Keratinocyte (primary cell): ENCODE measurements around the gene DCLK1. TPM values are rescaled to one million over a fixed set of nuclear protein-coding genes. Genes with fewer than 3 reads are reported as not detected.

ENCODE experiments used
- DNase-seq: peaks from one replicate; pipeline ENCODE4 v3.0.0-alpha.2; 2011; ENCODE audit warnings: low read depth, missing footprints, low spot score
- FAIRE-seq: peaks from 2 replicates; lab custom pipeline; 2011; peaks lifted over from hg19 to GRCh38; lab: Jason Lieb, UNC
- H2AFZ ChIP-seq: 2 replicates; pipeline ENCODE4 v1.6.0; 2012; ENCODE audit warnings: low read length, control low read depth, inconsistent platforms; ENCODE audit not compliant: control insufficient read depth
- H3K27ac ChIP-seq: 2 replicates; pipeline ENCODE4 v1.5.1; 2011; ENCODE audit warnings: low read length; ENCODE audit not compliant: control insufficient read depth, insufficient read depth
- H3K27me3 ChIP-seq: 3 replicates; pipeline ENCODE4 v1.6.0; 2011; ENCODE audit warnings: low read length; ENCODE audit not compliant: control insufficient read depth, insufficient read depth; ENCODE audit errors: extremely low read depth
- H3K36me3 ChIP-seq, 2 experiments: 2 replicates in 1 of 2; 3 replicates in 1 of 2; pipeline ENCODE4 v1.5.1; 2011; ENCODE audit warnings: low read length in 2 of 2, mild to moderate bottlenecking in 1 of 2; ENCODE audit not compliant: control insufficient read depth in 2 of 2, insufficient read depth in 2 of 2; ENCODE audit errors: extremely low read depth in 1 of 2
- H3K4me1 ChIP-seq: 3 replicates; pipeline ENCODE4 v1.5.1; 2011; ENCODE audit warnings: low read length; ENCODE audit not compliant: control insufficient read depth, insufficient read depth; ENCODE audit errors: extremely low read depth
- H3K4me2 ChIP-seq: 3 replicates; pipeline ENCODE4 v1.6.0; 2011; ENCODE audit warnings: low read depth, low read length; ENCODE audit not compliant: control insufficient read depth, insufficient read depth; ENCODE audit errors: extremely low read depth
- H3K4me3 ChIP-seq, 3 experiments: fragments of 200-600 bp in 1 of 3; sonication (generic) in 1 of 3; 2 replicates in 2 of 3; 3 replicates in 1 of 3; pipeline ENCODE4 v1.5.1; 2011 to 2016; ENCODE audit warnings: low read length in 3 of 3, mild to moderate bottlenecking in 3 of 3, control low read depth in 2 of 3, inconsistent platforms in 1 of 3, low read depth in 1 of 3, mixed read lengths in 1 of 3, mixed run types in 1 of 3, moderate library complexity in 1 of 3; ENCODE audit not compliant: control insufficient read depth in 2 of 3, insufficient read depth in 2 of 3; ENCODE audit errors: extremely low read depth in 1 of 3
- H3K79me2 ChIP-seq: 2 replicates; pipeline ENCODE4 v1.6.0; 2012; ENCODE audit warnings: low read length; ENCODE audit not compliant: control insufficient read depth, insufficient read depth
- H3K9ac ChIP-seq: 3 replicates; pipeline ENCODE4 v1.6.0; 2011; ENCODE audit warnings: low read length; ENCODE audit not compliant: control insufficient read depth, insufficient read depth; ENCODE audit errors: extremely low read depth
- H3K9me1 ChIP-seq: 3 replicates; pipeline ENCODE4 v1.6.0; 2011; ENCODE audit warnings: low read length; ENCODE audit not compliant: control insufficient read depth, insufficient read depth; ENCODE audit errors: extremely low read depth
- H3K9me3 ChIP-seq: 2 replicates; pipeline ENCODE4 v1.5.1; 2012; ENCODE audit warnings: low read depth, low read length; ENCODE audit not compliant: control insufficient read depth
- H4K20me1 ChIP-seq: 3 replicates; pipeline ENCODE4 v1.6.0; 2011; ENCODE audit warnings: low read length; ENCODE audit not compliant: control insufficient read depth, insufficient read depth; ENCODE audit errors: extremely low read depth
- EZH2 ChIP-seq: IDR thresholded peaks from one replicate; pipeline ENCODE4 v1.6.1; 2012; ENCODE audit warnings: inconsistent platforms, mild to moderate bottlenecking, low read length, moderate library complexity
- dilution Hi-C: fragments of 300-500 bp; cut with MboI; formaldehyde crosslinking; loops from one replicate; pipeline ENCODE4 v1.7.0; 2020; ENCODE audit warnings: low sequenced_read_pairs; ENCODE audit not compliant: extremely low pct_ligation_motif_present
- polyA plus RNA-seq, 5 experiments: library from polyadenylated mRNA; depleted of rRNA in 3 of 5; stranded (reverse) in 3 of 5; stranded (forward) in 1 of 5; unstranded in 1 of 5; fragments of >200 nt; gene quantifications; 1 replicate in 1 of 5; 2 replicates in 3 of 5; 3 replicates in 1 of 5; pipeline versions ENCODE4 v1.2.1 to v1.2.3, GENCODE V29; 2011 to 2012; ENCODE audit warnings: missing spikeins in 2 of 5, low read depth in 1 of 5, low replicate concordance in 1 of 5
- TF ChIP-seq, protein P1 (sequence below), 3 experiments: IDR thresholded peaks in 1 of 3; conservative IDR thresholded peaks in 1 of 3; optimal IDR thresholded peaks in 1 of 3; 2 replicates in 2 of 3; 3 replicates in 1 of 3; pipeline versions ENCODE3 to v1.5.1; 2011; ENCODE audit warnings: low read length in 3 of 3, mild to moderate bottlenecking in 3 of 3, moderate library complexity in 2 of 3, control low read depth in 1 of 3, inconsistent platforms in 1 of 3; ENCODE audit not compliant: insufficient read depth in 2 of 3; ENCODE audit errors: extremely low read depth in 1 of 3

The DCLK1 gene
- polyA plus RNA-seq, 1 donor (not counting 4 experiments of a cell fraction or from before 2014, with no cell fraction given), result 0.04 TPM

DNA sequence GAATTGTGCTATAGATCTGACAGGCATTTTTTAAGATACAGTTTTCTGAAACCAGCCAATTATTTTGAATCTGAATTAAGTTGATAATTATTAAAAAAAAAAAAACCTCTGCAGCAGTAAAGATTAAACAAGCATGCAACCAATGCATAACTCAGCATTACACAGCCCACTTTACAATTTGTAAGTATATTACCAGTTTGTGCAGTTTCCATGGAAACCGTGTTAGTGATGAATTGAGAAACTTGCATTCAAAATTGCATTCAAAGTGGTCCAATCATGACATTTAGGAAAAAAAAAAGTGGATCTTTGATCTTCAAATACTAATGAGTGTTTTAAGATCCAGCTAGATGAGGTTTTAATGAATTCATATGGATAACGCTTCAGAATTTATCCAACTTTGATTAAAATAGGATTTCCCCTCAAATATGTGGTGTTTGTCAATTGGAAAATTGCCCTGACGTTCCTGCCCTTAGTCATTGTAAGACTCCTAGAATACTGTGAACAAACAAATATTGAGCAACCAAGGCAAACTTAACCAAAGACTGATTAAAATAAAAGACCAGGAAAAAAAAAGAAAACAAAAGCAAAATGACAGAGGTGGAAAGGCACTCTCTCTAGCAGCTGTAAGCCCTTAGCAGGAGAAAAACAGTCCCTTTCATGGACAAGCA, 339.9 kb downstream of the DCLK1 start:
- H3K9ac ChIP-seq, result no peak overlapping the region
- H3K9me3 ChIP-seq, result no peaks in the 10 kb centered on the region
- FAIRE-seq (no peak), DNase-seq (no peak)
- no peak for TF ChIP-seq EZH2
- TF ChIP-seq, protein P1, sequence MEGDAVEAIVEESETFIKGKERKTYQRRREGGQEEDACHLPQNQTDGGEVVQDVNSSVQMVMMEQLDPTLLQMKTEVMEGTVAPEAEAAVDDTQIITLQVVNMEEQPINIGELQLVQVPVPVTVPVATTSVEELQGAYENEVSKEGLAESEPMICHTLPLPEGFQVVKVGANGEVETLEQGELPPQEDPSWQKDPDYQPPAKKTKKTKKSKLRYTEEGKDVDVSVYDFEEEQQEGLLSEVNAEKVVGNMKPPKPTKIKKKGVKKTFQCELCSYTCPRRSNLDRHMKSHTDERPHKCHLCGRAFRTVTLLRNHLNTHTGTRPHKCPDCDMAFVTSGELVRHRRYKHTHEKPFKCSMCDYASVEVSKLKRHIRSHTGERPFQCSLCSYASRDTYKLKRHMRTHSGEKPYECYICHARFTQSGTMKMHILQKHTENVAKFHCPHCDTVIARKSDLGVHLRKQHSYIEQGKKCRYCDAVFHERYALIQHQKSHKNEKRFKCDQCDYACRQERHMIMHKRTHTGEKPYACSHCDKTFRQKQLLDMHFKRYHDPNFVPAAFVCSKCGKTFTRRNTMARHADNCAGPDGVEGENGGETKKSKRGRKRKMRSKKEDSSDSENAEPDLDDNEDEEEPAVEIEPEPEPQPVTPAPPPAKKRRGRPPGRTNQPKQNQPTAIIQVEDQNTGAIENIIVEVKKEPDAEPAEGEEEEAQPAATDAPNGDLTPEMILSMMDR (optimal IDR thresholded peaks at IDR 0.05 in 1 of 3, IDR thresholded peaks at IDR 0.05 in 1 of 3, conservative IDR thresholded peaks at IDR 0.05 in 1 of 3; ENCODE audit: extremely low read depth in 1 of 3, insufficient read depth in 2 of 3, low read length in 3 of 3), result no peak
- no peaks in the 10 kb centered on the region for H3K4me1 ChIP-seq
- H3K4me2 ChIP-seq, result no peak overlapping the region
- no peaks in the 10 kb centered on the region for H3K79me2 ChIP-seq
- dilution Hi-C loops, result no loop called here
- H3K27ac ChIP-seq, result no peak overlapping the region
- no peaks in the 10 kb centered on the region for H4K20me1 ChIP-seq
- no peak overlapping the region for H3K4me3 ChIP-seq
- H3K9me1 ChIP-seq, result no peaks in the 10 kb centered on the region
- H3K36me3 ChIP-seq, result no peaks in the 10 kb centered on the region
- no peaks in the 10 kb centered on the region for H3K27me3 ChIP-seq
- H2AFZ ChIP-seq, result no peak overlapping the region

- H3K9me3 ChIP-seq, result no peaks in the 10 kb centered on the region
- no peak overlapping the region for H2AFZ ChIP-seq
- H3K27me3 ChIP-seq, result no peaks in the 10 kb centered on the region
- no peak for TF ChIP-seq EZH2
- TF ChIP-seq, protein P1 (optimal IDR thresholded peaks at IDR 0.05 in 1 of 3, IDR thresholded peaks at IDR 0.05 in 1 of 3, conservative IDR thresholded peaks at IDR 0.05 in 1 of 3; ENCODE audit: extremely low read depth in 1 of 3, insufficient read depth in 2 of 3, low read length in 3 of 3), result peak in 1 of 3 experiments; percentile 36
- H3K4me1 ChIP-seq, result no peaks in the 10 kb centered on the region
- no peak overlapping the region for H3K4me3 ChIP-seq
- dilution Hi-C loops, result no loop called here
- no peaks in the 10 kb centered on the region for H4K20me1 ChIP-seq
- FAIRE-seq, result no peak
- H3K9me1 ChIP-seq, result no peaks in the 10 kb centered on the region
- H3K9ac ChIP-seq, result no peak overlapping the region
- DNase-seq, result no peak
- no peak overlapping the region for H3K27ac ChIP-seq
- no peaks in the 10 kb centered on the region for H3K79me2 ChIP-seq
- no peak overlapping the region for H3K4me2 ChIP-seq
- H3K36me3 ChIP-seq, result no peaks in the 10 kb centered on the region
Observed at GRCh38 chr13:35789335-35790165, 341.6 kb downstream of the DCLK1 start.
